SK-N-SH (cell line): Measurements from ENCODE around the gene RABL6. TPM values are rescaled to one million over a fixed set of nuclear protein-coding genes. Genes with fewer than 3 reads are reported as not detected.

Experiments
- CTCF ChIA-PET: fragments of 300-600, 350-600 bp; formaldehyde crosslinking; extraction: SDS; loops from one replicate; lab custom pipeline; 2021; lab: Yijun Ruan, JAX
- POLR2A ChIA-PET: fragments of 350-600 bp; sonication (Branson Sonifier 250); formaldehyde crosslinking; extraction: SDS; loops from one replicate; lab custom pipeline; 2020; ENCODE audit warnings: antibody characterized with exemption, inconsistent platforms; lab: Yijun Ruan, JAX
- DNase-seq: peaks from one replicate; pipeline ENCODE4 v3.0.0; 2012
- H2AFZ ChIP-seq: fragments of 200-600 bp; sonication (generic); 2 replicates; pipeline ENCODE4 v1.8.1; 2016; ENCODE audit warnings: antibody characterized with exemption, mild to moderate bottlenecking, low read depth
- H3F3A ChIP-seq: fragments of 200-600 bp; sonication (generic); replicated peaks from 2 replicates; pipeline ENCODE3; 2016; ENCODE audit warnings: antibody characterized with exemption, mild to moderate bottlenecking; ENCODE audit not compliant: insufficient read depth
- H3K27ac ChIP-seq, 2 experiments: fragments of 200-500 bp in 1 of 2; fragments of 200-600 bp in 1 of 2; sonication (Bioruptor generic) in 1 of 2; sonication (generic), shearing (Covaris generic) in 1 of 2; 2 replicates each; pipeline versions ENCODE4 v1.5.1 to v1.6.1; 2014 to 2016; ENCODE audit warnings: low read depth in 2 of 2, inconsistent platforms in 1 of 2, low read length in 1 of 2, mild to moderate bottlenecking in 1 of 2, mixed read lengths in 1 of 2
- H3K27me3 ChIP-seq: fragments of 200-600 bp; sonication (generic), shearing (Covaris generic); 2 replicates; pipeline ENCODE4 v1.6.1; 2016; ENCODE audit warnings: mixed run types; ENCODE audit not compliant: insufficient read depth
- H3K36me3 ChIP-seq, 2 experiments: fragments of 200-500 bp in 1 of 2; fragments of 200-600 bp in 1 of 2; sonication (Bioruptor generic) in 1 of 2; sonication (generic) in 1 of 2; replicated peaks in 1 of 2; 2 replicates each; pipeline versions ENCODE3 to v1.5.1; 2014 to 2016; ENCODE audit warnings: low read length in 1 of 2, mild to moderate bottlenecking in 1 of 2; ENCODE audit not compliant: insufficient read depth in 2 of 2, control insufficient read depth in 1 of 2
- H3K4me1 ChIP-seq, 2 experiments: fragments of 200-500 bp in 1 of 2; fragments of 200-600 bp in 1 of 2; sonication (Bioruptor generic) in 1 of 2; sonication (generic), shearing (Covaris generic) in 1 of 2; 2 replicates each; pipeline versions ENCODE4 v1.5.1 to v1.6.1; 2014 to 2016; ENCODE audit warnings: low read depth in 1 of 2, low read length in 1 of 2, mixed run types in 1 of 2; ENCODE audit not compliant: insufficient read depth in 2 of 2, control insufficient read depth in 1 of 2
- H3K4me2 ChIP-seq: fragments of 200-600 bp; sonication (generic), shearing (Covaris generic); 2 replicates; pipeline ENCODE4 v1.6.1; 2017; ENCODE audit warnings: mixed run types
- H3K4me3 ChIP-seq, 2 experiments: fragments of 200-500 bp in 1 of 2; fragments of 200-600 bp in 1 of 2; sonication (Bioruptor generic) in 1 of 2; sonication (generic), shearing (Covaris generic) in 1 of 2; 2 replicates each; pipeline versions ENCODE4 v1.5.1 to v1.8.1; 2014 to 2016; ENCODE audit warnings: low read depth in 2 of 2, inconsistent platforms in 1 of 2, low read length in 1 of 2, mild to moderate bottlenecking in 1 of 2, mixed read lengths in 1 of 2, moderate library complexity in 1 of 2
- H3K79me2 ChIP-seq: fragments of 200-600 bp; sonication (generic); 2 replicates; pipeline ENCODE4 v1.8.1; 2017; ENCODE audit warnings: mild to moderate bottlenecking; ENCODE audit not compliant: insufficient read depth
- H3K9ac ChIP-seq: fragments of 200-600 bp; sonication (generic); 2 replicates; pipeline ENCODE4 v1.6.1; 2017; ENCODE audit warnings: mixed run types
- H3K9me2 ChIP-seq: fragments of 200-600 bp; sonication (generic); 2 replicates; pipeline ENCODE4 v1.6.1; 2017; ENCODE audit warnings: mixed run types
- H3K9me3 ChIP-seq: fragments of 200-600 bp; sonication (generic); 2 replicates; pipeline ENCODE4 v1.6.1; 2017; ENCODE audit warnings: mixed run types, mild to moderate bottlenecking, moderate library complexity
- H4K20me1 ChIP-seq: fragments of 200-600 bp; sonication (generic); 2 replicates; pipeline ENCODE4 v1.6.1; 2017; ENCODE audit warnings: mild to moderate bottlenecking, mixed run types; ENCODE audit not compliant: insufficient read depth
- CHD2 ChIP-seq: fragments of 150-350 bp; IDR thresholded peaks from 2 replicates; pipeline ENCODE4 v1.6.1; 2018; ENCODE audit warnings: low read length; ENCODE audit not compliant: partially characterized antibody
- ELF1 ChIP-seq: IDR thresholded peaks from 2 replicates; pipeline ENCODE4 v1.4.0; 2012
- EP300 ChIP-seq, 2 experiments: IDR thresholded peaks; 2 replicates each; pipeline versions ENCODE4 v1.4.0 to v1.6.1; 2012; ENCODE audit warnings: borderline replicate concordance in 1 of 2, low read depth in 1 of 2, low read length in 1 of 2
- FOSL2 ChIP-seq: IDR thresholded peaks from 2 replicates; pipeline ENCODE4 v1.4.0; 2012; ENCODE audit warnings: low read depth, mild to moderate bottlenecking, moderate library complexity, borderline replicate concordance
- FOXJ3 ChIP-seq: sonication (generic); formaldehyde crosslinking; IDR thresholded peaks from 2 replicates; pipeline ENCODE4 v1.5.1; 2020; ENCODE audit warnings: mild to moderate bottlenecking, missing genetic modification reagents
- FOXM1 ChIP-seq: IDR thresholded peaks from 2 replicates; pipeline ENCODE4 v1.4.0; 2012; ENCODE audit warnings: low read depth, mild to moderate bottlenecking
- GATA2 ChIP-seq: sonication (generic); formaldehyde crosslinking; IDR thresholded peaks from 2 replicates; pipeline ENCODE4 v1.5.0; 2020; ENCODE audit warnings: mild to moderate bottlenecking, missing genetic modification reagents
- JUND ChIP-seq: IDR thresholded peaks from 2 replicates; pipeline ENCODE4 v1.4.0; 2012
- MEF2A ChIP-seq: IDR thresholded peaks from 2 replicates; pipeline ENCODE4 v1.4.0; 2012; ENCODE audit warnings: low read depth, borderline replicate concordance
- NFIC ChIP-seq: IDR thresholded peaks from 2 replicates; pipeline ENCODE4 v1.4.0; 2012; ENCODE audit warnings: borderline replicate concordance
- NRF1 ChIP-seq: IDR thresholded peaks from 2 replicates; pipeline ENCODE4 v1.6.1; 2012; ENCODE audit warnings: low read depth, mild to moderate bottlenecking, low read length
- RXRA ChIP-seq: IDR thresholded peaks from 2 replicates; pipeline ENCODE4 v1.4.0; 2012; ENCODE audit warnings: low read depth, mild to moderate bottlenecking, borderline replicate concordance
- SMC3 ChIP-seq: IDR thresholded peaks from 2 replicates; pipeline ENCODE4 v1.6.1; 2012; ENCODE audit warnings: low read depth, low read length, improper control_type of control experiment
- TAF1 ChIP-seq: IDR thresholded peaks from 2 replicates; pipeline ENCODE4 v1.6.1; 2012; ENCODE audit warnings: low read depth, mild to moderate bottlenecking, low read length, moderate library complexity, borderline replicate concordance
- USF2 ChIP-seq: fragments of 150-350 bp; IDR thresholded peaks from 2 replicates; pipeline ENCODE4 v1.6.1; 2017; ENCODE audit warnings: antibody characterized with exemption, low read length, low read depth, borderline replicate concordance
- YY1 ChIP-seq: IDR thresholded peaks from 2 replicates; pipeline ENCODE4 v1.4.0; 2012; ENCODE audit warnings: low read depth, mild to moderate bottlenecking
- WGBS: methylation state at CpG from one replicate; pipeline ENCODE4 v1.1.6; 2017; ENCODE audit warnings: low lambda C conversion rate; 5-methylcytosine and 5-hydroxymethylcytosine counted together
- polyA plus RNA-seq, 3 experiments: library from polyadenylated mRNA; depleted of rRNA; stranded (reverse); fragments of >200 nt; gene quantifications; 2 replicates each; pipeline ENCODE4 v1.2.3, GENCODE V29; 2012
- TF ChIP-seq, protein P1 (sequence below): IDR thresholded peaks from 2 replicates; pipeline ENCODE4 v1.4.0; 2012; ENCODE audit warnings: low read depth, borderline replicate concordance
- TF ChIP-seq, protein P2 (sequence below): IDR thresholded peaks from 2 replicates; pipeline ENCODE4 v1.4.0; 2012; ENCODE audit warnings: low read depth, borderline replicate concordance

RABL6 gene
- polyA plus RNA-seq, 1 of the 3 experiments (the other 2 are of a cell fraction), result 43.6 TPM

- peaks cover 7 to 55% of the 10 kb centered on the region in 2 experiments for H3K36me3 ChIP-seq
- H3K79me2 ChIP-seq, result peaks cover 16% of the 10 kb centered on the region; the same call in 1 of the 2 replicates
- 87% methylated on average over 7 of the region's 21 CpGs for WGBS
- no peak overlapping the region for H3K27ac ChIP-seq
- H3K27me3 ChIP-seq, result no peaks in the 10 kb centered on the region
- no peaks in the 10 kb centered on the region for H3K9me2 ChIP-seq
- H3K9me3 ChIP-seq, result no peaks in the 10 kb centered on the region
- H2AFZ ChIP-seq, result no peak overlapping the region
- CTCF ChIA-PET, result interaction anchor here (0.6 to 3.2 kb wide), 5 partner anchors 9 to 205 kb away, joined by 3 to 17 read pairs (median 3); partner anchors contain the start of gene AJM1
- TF ChIP-seq, protein P1, sequence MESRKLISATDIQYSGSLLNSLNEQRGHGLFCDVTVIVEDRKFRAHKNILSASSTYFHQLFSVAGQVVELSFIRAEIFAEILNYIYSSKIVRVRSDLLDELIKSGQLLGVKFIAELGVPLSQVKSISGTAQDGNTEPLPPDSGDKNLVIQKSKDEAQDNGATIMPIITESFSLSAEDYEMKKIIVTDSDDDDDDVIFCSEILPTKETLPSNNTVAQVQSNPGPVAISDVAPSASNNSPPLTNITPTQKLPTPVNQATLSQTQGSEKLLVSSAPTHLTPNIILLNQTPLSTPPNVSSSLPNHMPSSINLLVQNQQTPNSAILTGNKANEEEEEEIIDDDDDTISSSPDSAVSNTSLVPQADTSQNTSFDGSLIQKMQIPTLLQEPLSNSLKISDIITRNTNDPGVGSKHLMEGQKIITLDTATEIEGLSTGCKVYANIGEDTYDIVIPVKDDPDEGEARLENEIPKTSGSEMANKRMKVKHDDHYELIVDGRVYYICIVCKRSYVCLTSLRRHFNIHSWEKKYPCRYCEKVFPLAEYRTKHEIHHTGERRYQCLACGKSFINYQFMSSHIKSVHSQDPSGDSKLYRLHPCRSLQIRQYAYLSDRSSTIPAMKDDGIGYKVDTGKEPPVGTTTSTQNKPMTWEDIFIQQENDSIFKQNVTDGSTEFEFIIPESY, result no peak
- no peak for TF ChIP-seq MEF2A
- TF ChIP-seq YY1, result no peak
- no peak for TF ChIP-seq SMC3
- TF ChIP-seq FOSL2, result no peak
- TF ChIP-seq, protein P2, sequence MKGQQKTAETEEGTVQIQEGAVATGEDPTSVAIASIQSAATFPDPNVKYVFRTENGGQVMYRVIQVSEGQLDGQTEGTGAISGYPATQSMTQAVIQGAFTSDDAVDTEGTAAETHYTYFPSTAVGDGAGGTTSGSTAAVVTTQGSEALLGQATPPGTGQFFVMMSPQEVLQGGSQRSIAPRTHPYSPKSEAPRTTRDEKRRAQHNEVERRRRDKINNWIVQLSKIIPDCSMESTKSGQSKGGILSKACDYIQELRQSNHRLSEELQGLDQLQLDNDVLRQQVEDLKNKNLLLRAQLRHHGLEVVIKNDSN, result no peak
- H3K4me1 ChIP-seq, result no peaks in the 10 kb centered on the region
- H3K9ac ChIP-seq, result no peak overlapping the region
- no peaks in the 10 kb centered on the region for H3F3A ChIP-seq
- H3K4me2 ChIP-seq, result no peak overlapping the region
- POLR2A ChIA-PET, result no interaction called here
- peaks cover 16% of the 10 kb centered on the region; the same call in 1 of the 2 replicates for H4K20me1 ChIP-seq
- H3K4me3 ChIP-seq, result no peak overlapping the region
- no peak for DNase-seq
Observed at GRCh38 chr9:136824496-136825225, 16.9 kb downstream of the RABL6 start.

DNA sequence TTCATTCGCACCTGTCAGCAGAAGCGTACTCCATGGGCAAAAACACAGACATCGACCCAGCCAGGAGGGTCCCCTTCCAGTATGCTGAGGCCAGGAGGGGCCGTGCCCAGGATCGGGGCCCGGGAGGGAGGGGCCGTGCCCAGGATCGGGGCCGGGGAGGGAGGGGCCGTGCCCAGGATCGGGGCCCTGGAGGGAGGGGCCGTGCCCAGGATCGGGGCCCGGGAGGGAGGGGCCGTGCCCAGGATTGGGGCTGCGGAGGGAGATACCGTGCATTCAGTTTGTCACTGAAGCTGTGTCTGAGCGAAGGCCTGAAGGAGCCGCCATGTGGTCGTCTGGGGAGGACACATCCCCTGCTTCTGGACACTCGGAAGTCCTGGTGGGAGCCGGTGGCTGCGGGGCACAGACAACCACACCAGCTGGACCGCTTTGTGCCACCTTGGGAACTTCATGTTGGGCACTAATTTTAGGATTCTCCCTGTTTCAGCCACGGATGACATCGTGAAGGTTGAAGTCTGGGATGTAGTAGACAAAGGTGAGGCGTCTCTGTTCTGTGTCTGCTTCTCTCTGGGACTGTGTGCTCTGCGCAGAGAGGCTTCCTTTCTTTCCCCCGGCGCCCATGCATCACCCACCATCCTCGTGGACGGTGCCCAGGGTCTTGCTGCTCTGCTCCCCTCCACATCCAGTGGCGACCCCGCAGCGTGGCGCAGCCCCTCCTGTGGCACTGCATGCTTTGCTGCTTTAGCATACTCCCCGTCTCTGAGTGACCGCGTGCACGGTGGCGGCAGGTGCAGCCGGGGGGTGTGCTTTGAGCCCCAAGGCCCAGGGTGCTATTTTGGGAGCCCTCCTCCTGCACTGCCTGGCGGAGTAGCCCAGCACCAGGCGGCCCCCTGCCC lies 17.8 kb downstream of the RABL6 start:
- Histone ChIP-seq H3K4me2 (no peak overlapping the region), H3K9me2 (no peaks in the 10 kb centered on the region), H3K27ac (no peak overlapping the region), H2AFZ (no peak overlapping the region), H3F3A (no peaks in the 10 kb centered on the region), H4K20me1 (peaks cover 12% of the 10 kb centered on the region; the same call in 1 of the 2 replicates), H3K4me3 (no peak overlapping the region), H3K9me3 (no peaks in the 10 kb centered on the region), H3K36me3 (peaks cover 7 to 63% of the 10 kb centered on the region in 2 experiments), H3K79me2 (peaks cover 7% of the 10 kb centered on the region; the same call in 1 of the 2 replicates), H3K27me3 (no peaks in the 10 kb centered on the region), H3K4me1 (no peaks in the 10 kb centered on the region), H3K9ac (no peak overlapping the region)
- ChIA-PET POLR2A (no interaction called here), CTCF (interaction anchor here (0.9 to 3.2 kb wide), 4 partner anchors 10 to 163 kb away, joined by 3 to 17 read pairs (median 4); partner anchors contain the start of gene AJM1)
- WGBS, result 94% methylated on average over 39 of the region's 44 CpGs
- no peak for TF ChIP-seq CHD2
- no peak for TF ChIP-seq ELF1
- TF ChIP-seq NFIC, result no peak
- TF ChIP-seq EP300 (IDR thresholded peaks at IDR 0.05; ENCODE audit: borderline replicate concordance in 1 of 2, low read depth in 1 of 2, low read length in 1 of 2), result no peak
- no peak for TF ChIP-seq JUND
- no peak for TF ChIP-seq USF2
- no peak for TF ChIP-seq NRF1
- TF ChIP-seq FOXM1, result no peak
- TF ChIP-seq GATA2, result no peak
- TF ChIP-seq TAF1, result no peak
- TF ChIP-seq FOSL2, result no peak
- TF ChIP-seq RXRA, result no peak
- TF ChIP-seq YY1, result no peak
- no peak for TF ChIP-seq FOXJ3 (CRISPR knock-in tag)
- DNase-seq, result no peak
